Hematopoietic multipotent progenitor cell (in vitro differentiated cells): ENCODE data around the gene BEND3. TPM values are rescaled to one million over a fixed set of nuclear protein-coding genes. Genes with fewer than 3 reads are reported as not detected.
"Not testable (repeated sequence)": the region's sequence is repeated elsewhere in the genome, so short reads cannot be mapped to it uniquely, and the experiment has no call there.

Experiments
- DNase-seq, 3 donors: peaks; one replicate each; pipeline ENCODE4 v3.0.0-alpha.2; 2011 to 2015; ENCODE audit warnings: low read depth in 2 of 3, low spot score in 2 of 3
- total RNA-seq: library from RNA; depleted of rRNA; stranded (reverse); fragments of >200 nt; gene quantifications from one replicate; pipeline ENCODE4 v1.2.3, GENCODE V29; 2012

The BEND3 gene
- total RNA-seq, 1 donor = 2.2 TPM

DNA sequence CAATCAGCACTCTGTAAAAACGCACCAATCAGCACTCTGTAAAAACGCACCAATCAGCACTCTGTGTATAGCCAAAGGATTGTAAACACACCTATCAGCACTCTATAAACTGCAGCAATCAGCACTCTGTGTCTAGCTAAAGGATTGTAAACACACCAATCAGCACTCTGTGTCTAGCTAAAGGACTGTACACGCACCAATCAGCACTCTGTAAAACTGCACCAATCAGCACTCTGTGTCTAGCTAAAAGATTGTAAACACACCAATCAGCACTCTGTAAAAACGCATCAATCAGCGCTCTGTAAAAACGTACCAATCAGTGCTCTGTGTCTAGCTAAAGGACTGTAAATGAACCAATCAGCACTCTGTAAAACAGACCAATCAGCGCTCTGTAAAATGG lies 30.9 kb downstream of the BEND3 start:
- DNase-seq = not testable (repeated sequence)

DNA sequence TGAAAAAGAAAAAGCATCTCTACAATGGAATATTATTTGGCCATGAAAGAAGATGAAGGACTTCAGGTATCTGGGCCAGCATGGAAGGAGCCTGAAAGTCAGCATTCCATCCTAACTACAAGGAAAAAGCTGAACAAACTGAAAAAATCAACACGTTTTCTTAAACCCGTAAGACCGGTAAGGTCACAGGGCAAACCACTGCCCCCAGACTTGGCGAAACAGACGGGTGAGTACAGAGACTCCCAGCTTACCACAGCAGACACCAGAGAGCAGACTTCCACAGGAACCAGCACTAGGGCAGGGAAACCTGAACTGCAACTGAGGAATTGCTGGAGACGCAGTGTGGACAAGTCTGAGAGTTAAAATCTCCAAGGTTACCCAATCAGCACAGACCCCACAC lies 31.4 kb downstream of the BEND3 start:
- no peak for DNase-seq

DNA sequence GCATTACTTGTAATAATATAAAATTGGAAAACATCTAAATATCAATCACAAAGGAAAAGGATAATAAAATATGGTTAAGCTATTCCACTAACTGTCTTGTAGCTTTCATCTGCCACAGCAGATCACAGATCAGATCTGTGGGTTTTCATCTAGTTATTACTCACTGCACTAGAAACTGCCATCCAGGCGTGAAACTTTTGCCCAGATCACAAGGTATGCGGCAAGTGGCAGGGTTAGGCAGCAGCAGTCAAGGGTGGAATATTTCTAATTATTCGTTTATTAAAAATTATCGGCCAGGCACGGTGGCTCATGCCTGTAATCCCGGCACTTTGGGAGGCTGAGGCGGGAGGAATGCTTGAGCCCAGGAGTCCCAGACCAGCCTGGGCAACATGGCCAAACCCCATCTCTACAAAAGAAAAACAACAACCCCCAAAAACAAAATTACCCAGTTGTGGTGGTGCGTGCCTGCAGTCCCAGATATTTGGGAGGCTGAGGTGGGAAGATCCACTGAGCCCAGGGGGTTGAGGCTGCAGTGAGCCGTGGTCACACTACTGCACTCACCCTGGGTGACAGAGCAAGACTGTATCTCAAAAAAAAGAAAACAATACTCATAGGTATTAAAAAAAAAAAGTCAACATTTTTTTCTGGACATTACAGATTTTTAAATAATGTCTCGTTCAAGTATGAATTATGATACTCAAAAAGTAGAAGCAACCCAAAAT lies 32.1 kb downstream of the BEND3 start:
- DNase-seq = no peak

DNA sequence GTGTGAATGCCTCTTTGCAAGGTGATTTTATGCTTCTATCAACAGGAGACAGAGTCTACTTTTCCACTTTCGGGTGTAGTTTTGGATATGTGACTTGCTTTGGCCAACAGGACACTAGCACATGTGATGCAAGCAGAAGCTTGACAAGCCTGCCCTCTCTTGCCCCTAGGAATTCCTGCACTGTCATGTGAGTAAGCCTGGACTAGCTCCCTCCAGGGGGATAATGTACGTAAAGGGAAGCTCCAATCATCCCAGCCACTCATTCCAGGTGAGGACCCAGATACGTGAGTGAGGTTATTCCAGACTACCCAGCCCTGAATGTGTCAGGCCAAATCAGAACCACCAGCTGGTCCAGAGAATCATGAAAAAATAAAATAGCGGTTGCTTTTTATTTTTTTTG lies 33.3 kb downstream of the BEND3 start:
- DNase-seq = no peak

DNA sequence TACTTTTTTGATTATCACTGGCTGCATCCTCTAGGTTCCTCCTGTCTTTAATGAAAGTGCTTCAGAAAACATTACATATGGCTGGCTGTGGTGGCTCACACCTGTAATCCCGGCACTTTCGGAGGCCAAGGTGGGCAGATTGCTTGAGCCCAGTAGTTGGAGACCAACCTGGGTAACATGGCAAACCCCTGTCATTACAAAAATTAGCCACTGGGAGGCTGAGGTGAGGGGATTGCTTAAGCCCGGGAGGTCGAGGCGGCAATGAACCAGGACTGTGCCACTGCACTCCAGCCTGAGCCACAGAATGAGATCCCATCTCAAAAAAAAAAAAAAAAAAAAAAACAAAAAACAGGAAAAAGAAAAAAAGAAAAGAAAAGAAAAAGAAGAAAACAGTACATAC lies 35.3 kb downstream of the BEND3 start:
- DNase-seq = peak in 1 of 3 donors; percentile 40

DNA sequence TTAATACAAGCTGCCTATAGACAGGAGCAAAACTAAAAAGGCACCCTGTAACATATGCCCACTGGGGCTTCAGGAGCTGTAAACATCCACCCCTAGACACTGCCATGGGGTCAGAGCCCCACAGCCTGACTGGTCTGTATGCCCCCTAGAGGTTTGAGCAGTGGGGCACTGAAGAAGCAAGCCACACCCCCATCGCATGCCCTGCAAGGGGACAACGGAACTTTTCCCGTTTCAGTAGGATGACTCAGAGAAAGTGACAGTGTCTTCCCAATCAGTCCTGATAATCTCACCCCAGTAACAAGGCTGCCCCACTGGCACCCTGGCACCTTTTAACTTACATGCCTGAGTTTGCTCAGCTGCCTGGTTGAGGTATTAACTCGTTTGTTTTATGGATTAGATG lies 35.9 kb downstream of the BEND3 start:
- DNase-seq = peak in 1 of 3 donors; percentile 8

DNA sequence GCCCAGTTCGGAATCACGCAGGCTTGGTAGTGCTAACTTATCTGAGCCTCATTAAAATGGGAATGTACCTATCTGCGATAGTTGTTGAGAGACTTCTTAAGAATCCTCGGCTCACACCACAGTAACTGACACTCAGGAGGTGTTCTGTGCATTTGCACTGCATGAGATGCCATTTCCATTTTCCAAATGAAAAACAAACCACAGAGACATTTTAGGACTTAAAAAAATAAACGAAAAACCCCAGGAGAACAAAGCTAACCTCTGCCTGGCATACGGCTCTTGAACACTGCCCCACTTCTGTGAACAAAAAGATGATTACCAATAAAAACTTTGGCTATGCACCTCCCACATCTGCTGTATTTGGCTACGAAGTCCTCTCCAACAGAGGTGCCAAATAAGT lies 37.6 kb downstream of the BEND3 start:
- DNase-seq = no peak

DNA sequence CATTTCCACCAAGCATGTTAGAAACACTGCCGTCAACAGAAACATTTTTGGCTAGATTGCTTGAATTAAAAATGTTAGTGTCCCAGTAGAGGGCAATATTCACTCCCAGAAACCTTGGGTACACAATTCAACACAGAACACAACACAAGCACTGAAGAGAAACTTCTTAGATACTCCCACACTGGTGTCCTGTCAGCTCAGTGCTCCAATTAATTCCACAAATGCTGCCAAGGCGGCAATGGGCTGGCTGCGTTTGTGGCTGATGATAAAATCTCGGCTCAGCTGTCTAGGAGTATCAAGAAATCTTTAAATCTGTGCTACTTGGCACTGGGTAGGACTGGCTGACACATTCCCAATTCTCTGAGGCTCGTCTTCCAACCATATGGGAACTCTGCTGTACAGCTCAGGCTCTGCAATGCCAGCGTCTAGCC lies 39.3 kb downstream of the BEND3 start:
- peak in 1 of 3 donors; percentile 12 for DNase-seq

GRCh38 chr6:107070686-107071085 lies 44.6 kb downstream of the BEND3 start:
- no peak for DNase-seq

DNA sequence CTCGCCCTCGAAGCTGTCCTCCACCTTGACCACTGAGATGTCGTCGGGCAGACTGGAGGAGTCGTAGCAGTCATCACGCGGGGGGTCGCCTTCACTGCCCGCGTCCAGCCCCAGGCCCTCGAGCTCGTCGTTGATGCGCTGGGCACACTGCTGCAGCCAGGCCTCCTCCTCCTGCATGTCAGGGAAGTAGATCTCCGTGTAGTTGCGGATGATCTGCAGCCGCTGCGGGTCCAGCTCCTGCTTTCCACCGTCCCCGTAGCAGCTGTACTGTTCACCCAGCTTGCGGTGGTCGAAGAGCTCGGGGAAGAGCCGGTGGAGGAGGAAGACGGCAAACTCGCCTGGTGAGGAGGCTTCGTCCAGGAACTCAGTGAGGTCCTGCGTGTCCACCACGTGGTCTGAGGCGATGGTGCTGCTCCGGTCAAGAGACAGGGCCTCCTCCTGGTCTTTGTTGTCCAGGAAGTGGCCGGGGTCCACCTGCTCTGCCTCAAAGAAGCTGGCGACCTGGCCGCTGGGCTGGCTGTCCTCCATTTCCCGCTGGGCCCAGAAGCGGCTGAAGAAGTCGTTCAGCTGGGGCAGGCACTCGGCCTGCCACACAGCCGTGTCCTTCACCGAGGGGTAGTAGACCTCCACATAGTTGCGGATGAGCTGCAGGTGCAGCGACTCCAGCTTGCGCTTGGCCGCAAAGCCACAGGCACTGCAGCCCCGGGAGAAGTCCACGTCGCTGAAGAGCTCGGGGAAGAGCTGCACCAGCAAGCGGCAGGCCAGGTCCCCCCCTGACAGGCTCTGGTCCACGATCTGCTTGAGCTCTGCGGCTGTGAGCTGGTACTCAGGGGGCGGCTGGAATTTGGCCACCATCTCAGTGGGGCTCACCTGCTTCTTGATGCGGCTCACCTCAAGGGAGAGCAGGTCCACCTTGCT lies 45.4 kb downstream of the BEND3 start:
- DNase-seq = no peak

- DNase-seq = no peak
Observed at GRCh38 chr6:107068691-107069630, 46.4 kb downstream of the BEND3 start.

DNA sequence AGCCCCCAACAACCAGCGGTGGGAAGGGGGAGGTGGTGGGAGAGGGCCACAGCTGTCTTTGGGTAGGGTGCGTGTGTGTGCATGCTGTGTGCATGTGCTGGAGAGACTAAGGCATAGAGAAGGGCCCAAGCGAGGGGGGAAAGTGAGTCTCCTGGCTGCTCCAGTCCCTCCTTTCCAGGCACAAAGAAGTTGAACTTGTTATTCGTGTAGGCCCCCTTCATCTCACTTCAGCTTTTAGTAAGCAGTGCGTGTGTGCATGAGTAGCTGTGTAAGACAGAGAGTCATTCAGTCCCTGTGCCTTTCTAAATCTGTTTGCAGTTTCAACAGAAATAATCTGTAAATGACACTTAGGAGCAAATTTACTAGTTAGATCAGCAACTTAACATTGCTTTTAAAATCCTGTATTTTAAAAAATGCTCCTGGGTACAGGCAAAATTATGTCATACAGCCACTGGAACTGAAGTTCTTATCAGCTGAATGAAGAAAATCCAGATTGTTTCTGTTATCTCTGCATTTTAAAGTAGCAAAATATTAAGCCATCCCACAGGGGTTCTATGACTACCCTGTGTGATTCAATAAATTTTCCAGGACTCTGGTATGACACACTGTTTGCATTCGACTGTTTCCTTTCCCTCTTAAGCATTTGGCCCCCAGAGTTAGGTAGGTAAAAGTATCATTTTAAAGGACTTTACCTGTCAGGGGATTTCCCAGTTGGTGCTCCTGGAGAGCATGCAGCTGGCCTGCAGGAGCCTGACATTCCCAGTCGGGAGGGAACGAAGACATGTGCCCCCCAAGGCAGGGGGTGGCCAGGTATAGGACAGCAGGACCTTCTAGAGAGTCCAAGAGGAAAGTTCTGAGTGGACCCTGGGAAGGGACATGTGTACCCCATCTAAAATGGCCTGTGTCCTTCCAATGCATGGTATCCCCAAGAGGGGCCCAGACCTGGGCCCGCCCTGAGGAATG lies 48.3 kb downstream of the BEND3 start:
- no peak for DNase-seq

DNA sequence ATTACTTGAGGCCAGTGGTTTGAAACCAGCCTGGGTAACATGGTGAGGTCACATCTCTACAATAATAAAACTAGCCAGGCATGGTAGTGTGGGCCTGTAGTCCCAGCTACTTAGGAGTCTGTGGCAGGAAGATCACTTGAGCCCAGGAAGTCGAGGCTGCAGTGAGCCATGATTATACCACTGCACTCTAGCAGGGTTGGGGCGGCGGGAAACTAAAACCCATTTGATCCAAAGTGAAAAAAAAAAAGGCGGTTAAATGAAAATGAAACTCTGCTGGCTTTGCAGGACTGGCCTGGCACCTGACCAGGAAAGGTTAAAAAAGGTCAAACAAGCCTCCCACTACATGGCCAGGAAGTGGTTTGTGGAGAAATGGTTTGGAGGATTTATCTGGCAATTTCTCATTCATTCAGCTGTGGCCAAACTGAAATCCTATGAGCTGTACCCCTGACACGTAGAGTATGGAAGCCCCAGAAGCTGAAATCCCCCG lies 50.7 kb downstream of the BEND3 start:
- DNase-seq = peak in 1 of 3 donors; percentile 68

DNA sequence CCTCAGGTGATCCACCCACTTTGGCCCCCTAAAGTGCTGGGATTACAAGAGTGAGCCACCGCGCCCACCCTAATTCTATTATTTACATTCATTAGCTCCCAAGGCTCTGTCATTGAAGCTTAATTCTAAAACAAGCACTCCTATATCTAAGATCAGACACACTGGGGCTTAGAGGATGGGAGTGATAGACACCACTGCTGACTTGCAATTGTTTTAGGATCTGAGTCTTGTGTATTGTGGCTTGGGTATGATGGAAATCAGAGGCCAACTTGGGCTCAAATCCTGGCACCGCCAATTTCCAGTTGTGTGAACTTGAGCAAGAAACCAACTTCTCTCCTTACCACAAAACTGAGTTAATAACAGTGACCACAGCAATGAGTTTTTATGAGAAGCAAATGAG lies 52.6 kb downstream of the BEND3 start:
- no peak for DNase-seq

GRCh38 chr6:107061125-107062020 lies 53.9 kb downstream of the BEND3 start:
- peak in 1 of 3 donors; percentile 21 for DNase-seq

- DNase-seq = no peak
Observed at GRCh38 chr6:107060704-107061103, 54.6 kb downstream of the BEND3 start.

- DNase-seq = no peak
Observed at GRCh38 chr6:107059606-107060005, 55.7 kb downstream of the BEND3 start.

DNA sequence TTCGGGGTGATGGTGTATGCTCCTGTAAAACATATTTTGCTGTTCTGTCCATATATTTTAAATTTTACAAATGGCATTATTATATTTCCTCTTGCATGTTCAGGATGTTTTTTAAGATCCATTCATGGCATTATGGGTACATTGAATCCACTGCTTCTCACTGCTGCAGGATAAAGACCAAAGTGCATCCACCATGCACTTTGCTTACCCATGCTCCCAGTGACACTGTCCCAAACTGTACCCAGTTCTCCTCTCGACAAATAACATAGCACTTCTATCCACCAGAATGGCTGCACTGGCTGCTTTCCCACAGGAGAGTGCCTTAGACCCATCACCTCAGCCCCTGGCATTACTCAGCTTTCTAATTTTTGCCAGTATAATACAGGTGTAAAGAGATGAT lies 57.6 kb downstream of the BEND3 start:
- DNase-seq = no peak
